ENCODE data around the gene SLAMF9.

DNA sequence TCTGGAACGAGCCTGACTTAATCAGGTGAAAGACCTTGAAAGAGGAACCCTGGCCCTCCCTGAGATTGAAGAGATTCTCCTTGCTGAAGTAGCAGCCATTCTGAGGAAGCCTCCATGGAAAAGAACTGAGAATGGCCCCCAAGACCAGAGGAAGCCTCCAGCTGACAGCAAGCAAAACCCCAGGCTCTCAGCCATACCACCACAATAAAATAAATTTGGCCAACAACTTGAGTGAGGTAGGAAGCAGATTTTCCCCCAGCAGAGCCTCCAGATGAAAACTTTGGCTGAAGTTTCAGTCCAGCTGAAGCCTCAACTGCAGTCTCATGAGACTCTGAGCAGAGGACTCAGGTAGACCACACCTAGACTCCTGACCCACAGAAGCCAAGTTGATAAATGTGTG lies 34.0 kb upstream of the SLAMF9 start:
- TF ChIP-seq EZH2 (IDR thresholded peaks at IDR 0.05; ENCODE audit: low read length, unreplicated experiment), result no peak
- TF ChIP-seq, protein P1, sequence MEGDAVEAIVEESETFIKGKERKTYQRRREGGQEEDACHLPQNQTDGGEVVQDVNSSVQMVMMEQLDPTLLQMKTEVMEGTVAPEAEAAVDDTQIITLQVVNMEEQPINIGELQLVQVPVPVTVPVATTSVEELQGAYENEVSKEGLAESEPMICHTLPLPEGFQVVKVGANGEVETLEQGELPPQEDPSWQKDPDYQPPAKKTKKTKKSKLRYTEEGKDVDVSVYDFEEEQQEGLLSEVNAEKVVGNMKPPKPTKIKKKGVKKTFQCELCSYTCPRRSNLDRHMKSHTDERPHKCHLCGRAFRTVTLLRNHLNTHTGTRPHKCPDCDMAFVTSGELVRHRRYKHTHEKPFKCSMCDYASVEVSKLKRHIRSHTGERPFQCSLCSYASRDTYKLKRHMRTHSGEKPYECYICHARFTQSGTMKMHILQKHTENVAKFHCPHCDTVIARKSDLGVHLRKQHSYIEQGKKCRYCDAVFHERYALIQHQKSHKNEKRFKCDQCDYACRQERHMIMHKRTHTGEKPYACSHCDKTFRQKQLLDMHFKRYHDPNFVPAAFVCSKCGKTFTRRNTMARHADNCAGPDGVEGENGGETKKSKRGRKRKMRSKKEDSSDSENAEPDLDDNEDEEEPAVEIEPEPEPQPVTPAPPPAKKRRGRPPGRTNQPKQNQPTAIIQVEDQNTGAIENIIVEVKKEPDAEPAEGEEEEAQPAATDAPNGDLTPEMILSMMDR (conservative IDR thresholded peaks at IDR 0.05; ENCODE audit: low read depth, low read length), result no peak
